ENCODE measurements around the gene MAP2K5.
"Not testable (repeated sequence)": the region's sequence is repeated elsewhere in the genome, so short reads cannot be mapped to it uniquely, and the experiment has no call there.

Gene MAP2K5

GRCh38 chr15:67601073-67601472 is 58.6 kb downstream of the MAP2K5 start:
- DNase-seq (ENCODE audit: low read depth): no peak

DNA sequence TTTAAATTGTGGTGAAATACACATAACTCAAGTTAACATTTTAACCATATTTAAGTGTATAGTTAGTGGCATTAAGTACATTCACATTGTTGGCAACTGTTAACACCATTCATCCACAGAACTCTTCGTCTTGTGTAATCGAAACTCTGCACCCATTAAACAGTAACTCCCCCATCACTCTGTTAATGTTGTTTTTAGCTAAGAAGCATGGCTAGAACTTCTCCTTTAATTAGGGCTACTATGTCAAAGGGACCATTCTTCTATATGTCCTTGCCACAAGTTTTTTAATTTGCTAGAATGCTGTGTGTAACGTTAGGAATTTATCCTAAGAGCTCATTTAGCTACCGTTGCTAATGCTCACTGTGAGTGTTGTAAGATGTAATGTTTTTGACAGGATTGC is 60.6 kb downstream of the MAP2K5 start:
- no peak for DNase-seq (ENCODE audit: low read depth)

- DNase-seq (ENCODE audit: low read depth): no peak
Measured at GRCh38 chr15:67605871-67606270, 63.4 kb downstream of the MAP2K5 start.

DNA sequence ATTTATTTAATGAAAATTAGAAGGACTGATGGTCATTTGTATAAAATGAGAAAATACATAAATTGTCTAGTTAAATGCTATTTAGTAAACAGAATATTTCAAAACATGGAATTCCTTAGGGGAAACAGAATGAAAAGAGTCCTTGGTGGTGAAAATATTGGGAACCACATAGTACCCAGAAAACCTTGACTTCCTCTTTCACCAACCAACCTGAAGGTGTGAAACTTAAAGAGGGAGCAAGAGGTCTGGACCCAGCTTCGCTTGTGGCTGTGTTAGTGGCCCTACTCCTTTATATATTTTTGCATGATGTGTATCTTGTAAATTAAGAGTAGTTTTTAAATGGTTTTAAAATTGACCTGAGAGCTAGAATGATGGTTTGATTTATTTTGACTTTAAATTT is 64.2 kb downstream of the MAP2K5 start:
- DNase-seq (ENCODE audit: low read depth): no peak

GRCh38 chr15:67607329-67607728 is 64.8 kb downstream of the MAP2K5 start:
- no peak for DNase-seq (ENCODE audit: low read depth)

- no peak for DNase-seq (ENCODE audit: low read depth)
Measured at GRCh38 chr15:67607959-67608637, 65.6 kb downstream of the MAP2K5 start.

DNA sequence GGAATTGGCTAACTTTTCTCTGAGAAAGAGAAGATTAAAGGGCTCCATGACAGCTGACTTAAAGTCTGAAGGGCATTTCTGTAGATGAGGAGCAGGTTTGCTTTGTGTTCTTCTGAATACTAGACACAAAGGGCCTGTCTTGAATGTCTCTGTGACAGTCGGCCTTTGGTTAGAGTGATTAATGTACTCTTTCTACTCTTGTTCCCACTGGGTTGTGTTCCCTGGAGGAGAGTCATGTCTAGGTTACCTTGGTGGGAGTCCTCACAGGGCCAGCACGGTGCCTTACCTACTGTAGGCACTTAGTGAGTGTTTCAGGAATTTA is 66.1 kb downstream of the MAP2K5 start:
- no peak for DNase-seq (ENCODE audit: low read depth)

- DNase-seq (ENCODE audit: low read depth): no peak
Measured at GRCh38 chr15:67611370-67612369, 69.2 kb downstream of the MAP2K5 start.

GRCh38 chr15:67613211-67613610 is 70.7 kb downstream of the MAP2K5 start:
- no peak for DNase-seq (ENCODE audit: low read depth)

DNA sequence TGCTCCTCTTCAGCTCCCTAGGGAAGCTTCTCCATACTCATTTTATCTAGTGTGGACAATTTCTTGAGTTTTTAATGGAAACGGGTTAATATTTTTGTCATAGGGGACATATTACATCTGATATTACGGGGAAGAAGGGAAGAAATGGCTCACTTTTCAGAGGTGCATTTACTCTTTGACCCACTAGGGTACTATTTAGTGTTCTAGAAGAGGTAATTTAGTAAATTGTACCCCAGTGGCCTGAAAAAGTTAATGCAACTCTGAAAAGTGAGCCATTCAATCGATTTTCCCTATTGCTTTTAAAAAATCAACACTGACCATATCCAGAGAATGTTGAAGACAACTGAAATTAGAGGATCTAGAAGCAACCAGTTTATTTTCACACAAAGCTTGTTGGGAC is 71.2 kb downstream of the MAP2K5 start:
- no peak for DNase-seq (ENCODE audit: low read depth)

DNA sequence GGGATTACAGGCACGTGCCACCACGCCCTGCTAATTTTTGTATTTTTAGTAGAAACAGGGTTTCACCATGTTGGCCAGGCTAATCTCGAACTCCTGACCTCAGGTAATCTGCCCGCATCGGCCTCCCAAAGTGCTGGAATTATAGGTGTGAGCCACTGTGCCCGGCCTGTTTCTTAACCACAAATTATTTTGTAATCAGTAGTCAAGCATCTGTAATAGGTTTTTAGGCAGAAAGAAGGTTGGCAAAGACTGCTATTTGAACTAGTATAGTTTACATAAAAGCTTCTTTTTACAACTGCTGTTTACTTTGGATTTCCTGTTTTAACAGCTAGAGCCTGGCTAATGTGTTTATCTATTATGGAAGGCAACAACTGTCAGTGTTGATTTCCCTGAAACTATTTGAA is 72.6 kb downstream of the MAP2K5 start:
- DNase-seq (ENCODE audit: low read depth): not testable (repeated sequence)

DNA sequence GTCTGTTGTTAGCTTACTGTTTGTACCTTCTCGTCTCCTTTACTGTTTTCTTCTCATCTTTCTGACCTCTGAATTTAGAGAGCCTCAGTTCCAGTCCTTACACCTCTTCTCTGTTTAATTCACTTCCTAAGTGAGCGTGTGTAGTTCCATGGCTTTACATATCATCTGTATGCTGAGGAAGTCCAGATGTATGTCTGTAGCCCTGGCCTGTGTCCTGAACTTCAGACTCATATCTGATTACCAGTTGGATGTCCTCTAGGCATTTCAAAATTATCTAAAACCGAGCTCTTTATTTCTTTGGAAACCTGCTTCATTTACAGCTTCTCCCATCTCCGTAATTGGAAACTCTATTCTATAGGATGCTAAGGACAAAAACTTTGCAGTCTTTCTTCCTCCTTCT is 75.8 kb downstream of the MAP2K5 start:
- no peak for DNase-seq (ENCODE audit: low read depth)

DNA sequence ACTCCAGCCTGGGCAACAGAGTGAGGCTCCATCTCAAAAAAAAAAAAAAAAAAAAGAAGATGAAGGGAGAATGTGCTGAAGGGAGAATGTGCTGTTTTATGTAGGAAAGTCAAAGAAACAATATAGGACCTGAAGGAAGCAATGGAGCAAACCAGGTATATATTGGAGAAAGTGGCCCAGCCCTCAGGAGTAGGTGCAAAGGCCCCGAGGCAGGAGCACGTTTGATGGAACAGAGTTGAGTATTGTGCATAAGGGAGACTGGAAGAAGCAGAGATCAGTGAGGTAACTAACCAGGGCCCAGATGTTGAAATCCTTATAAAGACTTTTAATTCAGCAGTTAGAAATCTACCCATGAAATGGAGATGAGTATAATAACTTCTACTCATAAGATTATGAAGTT is 79.6 kb downstream of the MAP2K5 start:
- no peak for DNase-seq (ENCODE audit: low read depth)

DNA sequence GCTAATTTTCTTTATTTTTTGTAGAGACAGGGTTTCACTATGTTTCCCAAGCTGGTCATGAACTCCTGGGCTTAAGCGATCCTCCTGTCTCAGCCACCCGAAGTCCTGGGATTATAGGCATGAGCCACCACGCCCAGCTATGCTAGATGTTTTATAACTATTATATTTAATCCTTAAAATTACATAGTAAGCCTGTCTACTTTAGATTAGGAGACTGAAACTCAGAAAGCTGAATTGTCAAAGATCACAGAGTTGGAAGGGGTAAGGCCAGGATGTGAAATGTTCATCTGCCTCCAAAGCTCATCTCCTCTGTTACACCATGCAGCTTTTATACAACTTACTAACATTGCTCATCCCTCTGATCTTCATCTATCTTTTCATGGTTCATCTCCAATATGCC is 89.8 kb downstream of the MAP2K5 start:
- DNase-seq (ENCODE audit: low read depth): no peak

- not testable (repeated sequence) for DNase-seq (ENCODE audit: low read depth)
Measured at GRCh38 chr15:67635950-67636349, 93.4 kb downstream of the MAP2K5 start.

- DNase-seq (ENCODE audit: low read depth): no peak
Measured at GRCh38 chr15:67639591-67639990, 97.1 kb downstream of the MAP2K5 start.

DNA sequence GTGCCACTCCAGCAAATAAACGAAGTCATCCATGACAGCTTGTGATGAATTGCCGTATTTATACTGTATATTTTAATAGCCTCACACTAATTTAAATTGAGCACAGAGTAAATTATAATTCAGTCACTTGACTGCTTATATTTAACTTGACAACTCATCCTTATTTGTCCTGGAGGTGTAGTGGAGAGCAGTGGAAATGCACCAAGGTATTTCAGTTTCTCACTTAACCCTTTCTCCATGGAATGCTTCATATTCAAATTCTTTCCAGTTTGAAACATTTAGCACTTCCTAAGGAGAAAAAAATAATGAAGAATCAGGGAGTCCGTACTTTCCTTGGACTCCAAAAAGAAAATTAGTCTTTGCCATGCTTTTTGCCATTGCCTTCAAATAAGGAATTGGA is 99.0 kb downstream of the MAP2K5 start:
- no peak for DNase-seq (ENCODE audit: low read depth)

- no peak for DNase-seq (ENCODE audit: low read depth)
Measured at GRCh38 chr15:67646847-67647246, 104.3 kb downstream of the MAP2K5 start.

- no peak for DNase-seq (ENCODE audit: low read depth)
Measured at GRCh38 chr15:67652586-67652985, 110.1 kb downstream of the MAP2K5 start.

DNA sequence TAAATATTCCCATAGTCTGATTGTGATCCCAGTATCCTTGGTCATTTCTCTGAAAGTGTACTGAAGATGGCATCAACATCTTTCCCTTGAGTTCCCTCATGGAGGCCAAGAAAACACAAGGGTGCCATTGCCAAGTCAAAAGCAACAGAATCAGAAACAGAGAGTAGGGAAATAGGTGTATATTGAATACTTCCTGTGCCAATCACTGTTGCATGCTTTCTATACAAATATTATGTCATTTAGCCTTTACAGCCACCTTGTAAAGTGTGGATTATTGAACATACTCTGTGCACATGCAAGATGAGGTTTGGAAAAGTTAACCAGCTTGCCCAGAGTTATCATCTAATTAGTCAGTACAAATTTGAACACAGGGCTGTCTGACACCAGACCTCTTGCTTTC is 117.9 kb downstream of the MAP2K5 start:
- DNase-seq (ENCODE audit: low read depth): no peak

GRCh38 chr15:67660874-67661606 is 118.5 kb downstream of the MAP2K5 start:
- no peak for DNase-seq (ENCODE audit: low read depth)

DNA sequence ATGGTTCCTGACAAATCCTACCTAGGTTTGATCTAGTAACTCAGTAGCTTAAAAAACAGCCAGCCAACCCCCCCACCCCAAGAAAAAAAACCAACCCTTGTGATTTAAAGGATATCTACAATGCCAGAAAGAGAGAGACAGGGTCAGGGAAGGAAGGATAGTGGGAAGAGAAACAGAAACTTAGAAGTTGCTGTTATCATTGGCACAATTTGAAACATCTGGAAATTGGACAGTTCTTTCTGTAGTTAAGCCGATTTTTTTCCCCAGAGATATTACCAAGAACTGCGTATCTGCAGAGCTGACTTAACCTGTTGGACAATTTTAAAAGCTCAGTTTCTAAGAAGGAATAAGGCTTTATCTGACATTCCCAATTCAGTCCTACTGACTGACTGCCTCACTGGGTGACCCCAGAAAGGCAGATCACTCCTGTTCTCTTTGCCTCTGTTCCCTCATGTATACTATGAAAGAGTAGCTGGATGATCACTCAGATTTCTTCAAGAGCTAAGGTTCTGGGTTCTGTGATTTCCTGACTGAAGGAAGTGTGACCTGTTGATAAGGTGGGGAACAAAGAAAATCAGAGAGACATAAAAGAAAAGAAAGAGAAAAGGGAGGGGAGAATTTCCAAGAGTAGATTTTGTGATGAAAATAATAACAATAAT is 128.3 kb downstream of the MAP2K5 start:
- no peak for DNase-seq (ENCODE audit: low read depth)
